HFF-Myc (cell line): ENCODE data around the gene PSMC3IP.

ENCODE experiments used
- DNase-seq: peaks from one replicate; pipeline ENCODE4 v3.0.0-alpha.2; 2011; ENCODE audit warnings: low read depth; ENCODE audit errors: extremely low read depth
- H3K4me3 ChIP-seq: replicated peaks from 2 replicates; pipeline ENCODE4 v1.5.1; 2011; ENCODE audit warnings: low read depth, mild to moderate bottlenecking, control low read depth, low read length
- CTCF ChIP-seq: IDR thresholded peaks from 2 replicates; pipeline ENCODE4 v1.5.1; 2012; ENCODE audit warnings: mild to moderate bottlenecking, low read depth, low read length, control low read depth; ENCODE audit errors: missing control alignments

PSMC3IP gene

DNA sequence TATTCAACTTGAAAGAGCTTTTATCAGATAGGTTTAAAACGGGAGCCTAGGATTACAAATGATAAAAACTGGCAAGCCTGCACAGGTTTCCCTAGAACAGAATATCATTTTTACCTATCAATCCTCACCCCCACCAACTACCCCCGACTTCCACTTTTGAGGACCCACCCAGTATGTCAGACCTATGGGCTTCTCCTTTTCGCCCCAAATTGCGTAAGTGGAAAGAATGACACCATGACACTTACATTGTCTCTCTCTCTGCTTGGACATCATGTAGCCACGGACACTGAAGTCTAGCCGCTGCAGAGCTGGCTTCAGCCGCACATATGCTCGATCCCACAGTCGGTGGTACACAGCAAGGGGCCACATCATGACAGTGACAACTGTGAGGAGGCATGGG lies 7.4 kb upstream of the PSMC3IP start:
- DNase-seq: no peak
- TF ChIP-seq CTCF: no peak

GRCh38 chr17:42581744-42582270 lies 4.3 kb upstream of the PSMC3IP start:
- DNase-seq: no peak
- TF ChIP-seq CTCF: no peak
- H3K4me3 ChIP-seq: no peak overlapping the region

More for the DNA sequence above, 7.4 kb upstream of the PSMC3IP start:
- H3K4me3 ChIP-seq: no peak overlapping the region

DNA sequence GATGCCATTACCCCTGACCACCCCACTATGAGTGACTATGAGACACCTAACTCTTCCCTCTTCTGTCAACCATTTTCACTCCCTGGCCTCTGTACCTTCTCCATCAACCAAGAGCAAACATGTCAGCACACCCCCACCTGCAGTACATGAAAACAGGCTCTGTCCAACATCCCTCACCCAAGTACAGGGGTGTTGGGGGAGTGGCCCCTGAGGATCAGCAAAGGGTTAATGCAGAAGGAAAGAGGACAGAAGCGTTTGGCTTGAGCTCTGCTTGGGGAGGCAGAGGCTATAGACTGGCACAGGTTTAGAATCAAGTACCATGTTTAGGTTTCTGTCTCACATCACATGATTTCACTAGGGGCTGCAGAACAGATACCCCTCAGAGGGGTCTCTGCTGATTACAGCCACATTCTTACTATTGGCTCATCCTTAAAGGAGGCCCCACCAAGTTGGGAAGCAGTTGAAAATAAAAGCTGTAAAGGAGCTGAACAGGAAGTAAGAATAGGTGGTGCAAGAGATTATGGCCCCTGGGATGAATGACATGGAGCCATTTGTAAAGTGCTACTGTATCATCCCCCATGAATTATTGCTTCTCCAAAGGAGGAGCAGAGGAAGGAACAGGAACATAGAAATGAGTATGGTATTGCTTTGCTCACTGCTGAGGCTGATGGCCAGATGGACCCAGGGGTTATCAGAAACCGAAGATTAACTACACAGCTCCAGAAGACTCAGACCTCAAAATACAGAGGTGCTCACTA lies 2.4 kb upstream of the PSMC3IP start:
- TF ChIP-seq CTCF: no peak
- no peak for DNase-seq
- H3K4me3 ChIP-seq: no peak overlapping the region

DNA sequence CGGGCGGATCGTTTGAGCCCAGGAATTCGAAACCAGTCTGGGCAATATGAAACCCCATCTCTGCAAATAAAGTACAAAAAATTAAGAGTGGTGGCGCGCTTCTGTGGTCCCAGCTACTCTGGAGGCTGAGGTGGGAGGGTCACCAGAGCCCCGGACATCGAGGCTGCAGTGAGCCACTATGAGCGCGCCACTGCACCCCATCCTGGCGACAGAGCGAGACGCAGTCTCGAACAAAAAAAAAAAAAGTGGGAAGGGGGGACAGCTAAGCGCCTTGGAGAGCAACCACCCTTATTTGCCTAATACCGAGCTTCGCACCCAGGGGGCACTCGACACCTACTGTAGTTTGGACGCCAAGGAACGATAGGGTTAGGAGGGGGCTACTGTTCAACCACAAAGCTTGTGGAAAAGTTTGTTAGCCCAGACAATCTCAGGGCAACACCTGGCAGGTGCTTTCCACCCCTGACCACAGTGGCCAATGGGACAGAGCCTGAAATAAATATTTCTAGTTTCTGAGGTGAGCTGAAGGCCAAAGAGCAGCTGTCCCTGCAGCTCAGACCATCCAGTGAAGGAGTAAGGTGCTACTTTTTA lies 847 bp upstream of the PSMC3IP start:
- peak; percentile 52 for DNase-seq
- TF ChIP-seq CTCF: peak; percentile 78
- peak overlapping the region; percentile 90 for H3K4me3 ChIP-seq

DNA sequence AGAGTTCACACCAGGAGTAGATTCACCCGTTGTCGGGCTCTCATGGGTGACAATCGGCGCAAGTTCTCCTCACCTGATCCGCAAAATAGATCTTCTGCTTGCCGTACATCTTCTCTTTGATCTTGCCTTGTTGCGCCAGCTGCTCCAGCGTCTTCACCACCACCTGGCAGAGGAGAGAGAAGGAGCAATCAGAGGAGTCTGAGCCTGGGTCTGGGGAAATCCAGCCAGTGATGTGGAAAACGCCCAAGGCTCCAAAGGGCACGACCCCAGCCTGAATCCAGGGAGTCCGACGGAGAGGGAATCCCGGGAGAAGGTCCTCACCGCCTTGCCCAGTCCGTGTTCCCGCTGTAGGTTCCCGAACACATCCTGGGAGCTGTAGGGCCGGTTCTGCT lies 393 bp downstream of the PSMC3IP start:
- no peak for DNase-seq
- H3K4me3 ChIP-seq: peak overlapping the region; percentile 90
- TF ChIP-seq CTCF: no peak

DNA sequence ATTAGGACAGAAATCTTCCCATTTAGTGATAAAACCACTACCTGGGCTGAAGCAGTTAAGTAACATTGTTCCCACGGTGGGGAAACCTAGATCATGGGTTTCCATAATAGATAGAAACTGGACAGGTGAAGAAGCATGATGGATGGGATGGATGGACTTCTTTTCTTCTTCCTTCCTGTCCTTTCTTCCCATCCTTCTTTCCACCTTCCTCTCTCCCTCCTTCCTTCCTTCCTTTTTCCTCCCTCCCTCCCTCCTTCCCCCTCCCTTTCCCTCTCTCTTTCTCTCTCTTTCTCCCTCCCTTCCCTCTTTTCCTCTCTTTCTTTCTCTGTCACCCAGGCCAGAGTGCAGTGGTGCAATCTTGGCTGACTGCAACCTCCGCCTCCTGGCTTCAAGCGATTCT lies 3.1 kb downstream of the PSMC3IP start:
- TF ChIP-seq CTCF: no peak

More for the DNA sequence above, 3.1 kb downstream of the PSMC3IP start:
- H3K4me3 ChIP-seq: no peak overlapping the region
- no peak for DNase-seq
